Hepatocyte (in vitro differentiated cells): ENCODE results near the gene SVIL.

Experiments used
- CTCF ChIP-seq: fragments of 200-600 bp; sonication (generic); IDR thresholded peaks from 2 replicates; pipeline ENCODE4 v1.5.1; 2016; ENCODE audit warnings: antibody characterized with exemption, mild to moderate bottlenecking; ENCODE audit not compliant: poor library complexity
- EZH2phosphoT487 ChIP-seq: fragments of 200-600 bp; sonication (generic); IDR thresholded peaks from one replicate; pipeline ENCODE4 v1.6.1; 2018; ENCODE audit warnings: antibody characterized with exemption, mild to moderate bottlenecking, low read depth, moderate library complexity; ENCODE audit not compliant: unreplicated experiment, severe bottlenecking

GRCh38 chr10:29539412-29539811, 95.4 kb downstream of the SVIL start:
- TF ChIP-seq EZH2phosphoT487 (no peak), CTCF (no peak)
